HG03135 (cell line): ENCODE data around the gene GALNT10.
"Not testable (repeated sequence)": the region's sequence is repeated elsewhere in the genome, so short reads cannot be mapped to it uniquely, and the experiment has no call there.

ENCODE experiments used
- ATAC-seq: cut with Tn5 transposase; IDR thresholded peaks from one replicate; pipeline ENCODE4 v1.9.1; 2021; ENCODE audit warnings: mild to moderate bottlenecking, moderate library complexity; ENCODE audit not compliant: unreplicated experiment

Gene GALNT10

GRCh38 chr5:154346427-154346826, 155.9 kb downstream of the GALNT10 start:
- no peak for ATAC-seq

DNA sequence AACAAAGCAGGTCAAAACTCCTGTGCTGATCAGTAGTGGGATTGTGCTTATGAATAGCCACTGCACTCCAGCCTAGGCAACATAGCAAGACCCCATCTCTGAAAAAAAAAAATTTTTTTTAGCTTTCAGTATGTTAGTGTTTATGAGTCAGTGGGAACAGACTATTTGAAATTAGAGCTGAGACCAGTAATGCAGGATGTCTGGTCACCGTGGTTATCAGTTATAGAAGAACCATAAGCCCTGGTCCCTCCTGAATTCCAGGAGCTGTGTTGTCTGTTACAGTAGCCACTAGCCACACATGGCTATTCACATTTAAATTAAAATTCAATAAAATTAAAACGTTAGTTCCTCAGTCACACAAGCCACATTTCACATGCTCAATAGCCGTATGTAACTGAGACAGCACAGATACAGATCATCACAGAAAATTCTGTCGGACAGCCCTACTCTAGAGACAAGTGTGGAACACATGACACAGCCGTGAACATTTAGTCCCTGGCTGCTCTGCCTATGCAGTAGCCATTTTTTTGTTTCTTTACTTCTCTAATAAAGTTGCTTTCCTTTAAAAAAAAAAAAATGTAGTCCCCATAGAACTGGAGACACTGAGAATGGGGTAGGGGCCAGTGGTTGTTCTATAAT, 159.2 kb downstream of the GALNT10 start:
- no peak for ATAC-seq

- ATAC-seq = no peak
Observed at GRCh38 chr5:154351141-154351540, 160.6 kb downstream of the GALNT10 start.

DNA sequence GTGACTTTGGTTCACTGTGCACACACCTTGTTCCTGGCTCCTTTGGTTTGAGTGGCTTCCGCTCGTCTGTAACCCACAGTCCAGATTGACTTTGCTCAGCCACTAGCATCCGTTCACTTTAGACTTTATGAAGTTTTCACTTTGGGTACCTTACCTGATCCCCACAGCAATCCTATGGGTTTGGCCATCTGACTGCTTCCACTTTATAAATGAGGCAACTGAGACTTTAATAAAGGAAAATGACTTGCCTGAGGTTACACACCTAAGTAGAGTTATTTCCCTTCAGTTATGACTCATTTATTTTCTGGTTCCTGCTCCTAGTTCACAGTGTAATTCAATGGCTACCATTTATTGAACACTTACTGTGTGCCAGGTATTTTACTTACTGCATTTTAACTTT, 161.0 kb downstream of the GALNT10 start:
- ATAC-seq = peak; percentile 64

DNA sequence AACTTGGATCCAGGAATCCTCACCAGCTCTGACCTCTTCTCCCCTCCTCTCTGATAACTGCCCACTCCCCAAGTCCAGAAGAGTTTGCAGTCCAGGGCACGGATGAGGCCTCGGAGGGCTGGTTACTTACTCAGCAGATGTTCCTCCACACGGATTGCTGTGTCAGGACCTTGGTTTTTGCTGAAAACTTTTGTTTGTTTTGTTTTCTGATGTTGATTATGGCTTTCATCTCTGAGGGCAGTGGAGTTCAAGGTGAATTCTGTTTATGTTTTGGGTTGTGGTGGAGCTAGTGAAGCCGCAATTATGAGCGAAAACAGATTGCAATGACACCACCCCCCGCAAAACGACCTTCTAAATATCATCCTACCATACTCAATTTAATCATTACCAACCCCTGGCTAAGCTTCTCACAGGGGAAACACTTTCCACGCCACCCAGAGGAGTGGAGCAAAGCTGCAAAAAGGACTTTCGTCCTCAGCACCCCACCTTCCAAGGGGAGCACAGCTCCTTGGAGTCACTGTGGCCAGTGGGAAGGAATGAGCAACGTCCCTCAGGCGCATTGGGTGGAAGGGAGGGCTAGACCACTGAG, 162.5 kb downstream of the GALNT10 start:
- no peak for ATAC-seq

GRCh38 chr5:154355129-154355611, 164.6 kb downstream of the GALNT10 start:
- ATAC-seq = no peak

DNA sequence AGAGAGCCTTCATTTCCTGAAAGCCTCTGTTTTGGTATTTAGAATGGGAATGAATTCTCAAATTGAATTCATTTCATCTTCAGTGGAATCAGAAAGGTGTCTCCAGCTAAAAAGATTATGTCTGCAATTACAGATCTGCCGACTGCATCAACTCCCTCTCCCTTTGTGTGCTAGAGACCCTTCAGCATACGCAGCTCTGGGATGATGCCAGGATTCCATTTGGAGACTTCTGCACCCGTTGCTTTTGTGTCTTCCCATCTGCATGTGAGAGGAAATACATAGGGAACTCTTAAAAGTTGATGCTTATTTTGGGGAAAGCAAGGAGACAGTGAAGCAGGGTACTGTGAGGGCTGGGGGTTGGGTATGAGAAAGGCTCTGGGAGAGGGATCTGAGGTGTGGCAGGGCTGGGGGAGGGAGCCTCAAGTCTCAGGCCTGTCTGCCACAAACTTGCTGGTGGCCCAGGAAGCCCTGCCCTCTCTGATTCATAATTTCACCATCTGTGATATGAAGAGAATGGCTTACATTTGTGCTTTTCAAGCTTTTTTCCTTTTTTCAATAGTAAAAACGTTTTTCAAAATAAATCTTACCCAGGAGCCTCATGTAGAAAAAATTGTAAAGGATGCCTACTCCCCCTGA, 165.6 kb downstream of the GALNT10 start:
- no peak for ATAC-seq

- ATAC-seq = no peak
Observed at GRCh38 chr5:154356958-154357357, 166.4 kb downstream of the GALNT10 start.

GRCh38 chr5:154358516-154359220, 168.1 kb downstream of the GALNT10 start:
- no peak for ATAC-seq

DNA sequence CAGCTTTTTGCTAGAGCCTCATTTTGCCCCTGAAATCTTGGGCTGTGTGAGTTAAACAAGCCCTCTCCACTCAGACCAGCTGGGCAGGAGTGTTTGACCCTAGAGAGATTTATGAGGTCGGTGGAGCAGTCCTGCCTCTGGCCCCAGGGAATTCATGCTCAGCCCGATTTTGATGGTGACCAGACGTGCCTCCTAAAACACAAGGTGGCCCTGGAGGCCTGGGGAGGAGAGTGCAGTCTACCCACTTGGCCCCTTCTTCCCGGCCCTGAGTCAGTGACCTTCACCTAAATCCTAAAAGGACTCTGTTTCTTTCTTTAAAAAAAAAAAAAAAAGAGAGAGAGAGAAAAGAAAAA, 168.7 kb downstream of the GALNT10 start:
- no peak for ATAC-seq

DNA sequence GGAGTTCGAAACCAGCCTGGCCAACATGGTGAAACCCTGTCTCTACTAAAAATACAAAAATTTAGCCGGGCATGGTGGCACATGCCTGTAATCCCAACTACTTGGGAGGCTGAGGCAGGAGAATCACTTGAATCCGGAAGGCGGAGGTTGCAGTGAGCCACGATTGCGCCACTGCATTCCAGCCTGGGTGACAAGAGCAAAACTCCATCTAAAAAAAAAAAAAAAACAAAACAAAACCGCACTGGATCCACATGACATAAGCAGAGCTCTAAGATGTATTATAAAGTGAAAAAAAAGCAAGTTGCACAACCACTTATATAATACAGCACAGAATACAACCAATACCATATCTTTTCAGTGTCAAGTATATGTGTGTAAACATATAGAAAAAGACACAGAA, 169.7 kb downstream of the GALNT10 start:
- not testable (repeated sequence) for ATAC-seq

- no peak for ATAC-seq
Observed at GRCh38 chr5:154363411-154363810, 172.9 kb downstream of the GALNT10 start.

- ATAC-seq = no peak
Observed at GRCh38 chr5:154364771-154365170, 174.2 kb downstream of the GALNT10 start.

DNA sequence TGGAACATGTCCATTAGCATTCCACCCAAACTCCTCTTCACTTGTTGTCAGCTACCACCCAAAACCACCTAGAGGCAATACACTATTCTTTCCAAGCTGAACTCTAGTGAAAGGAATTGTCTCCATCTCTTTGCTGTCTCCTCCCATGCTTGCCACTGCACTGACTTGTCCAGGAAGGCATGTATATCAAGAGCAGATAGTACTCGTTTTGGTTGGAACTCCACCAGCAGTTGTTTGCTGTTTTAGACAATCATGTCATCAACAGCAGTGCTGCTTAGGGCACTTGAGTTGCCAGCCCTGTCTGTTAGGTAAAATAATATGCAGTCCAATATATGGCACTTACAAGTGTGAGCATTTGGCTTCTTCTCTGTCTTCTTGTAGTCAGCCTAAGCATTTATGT, 175.3 kb downstream of the GALNT10 start:
- no peak for ATAC-seq

DNA sequence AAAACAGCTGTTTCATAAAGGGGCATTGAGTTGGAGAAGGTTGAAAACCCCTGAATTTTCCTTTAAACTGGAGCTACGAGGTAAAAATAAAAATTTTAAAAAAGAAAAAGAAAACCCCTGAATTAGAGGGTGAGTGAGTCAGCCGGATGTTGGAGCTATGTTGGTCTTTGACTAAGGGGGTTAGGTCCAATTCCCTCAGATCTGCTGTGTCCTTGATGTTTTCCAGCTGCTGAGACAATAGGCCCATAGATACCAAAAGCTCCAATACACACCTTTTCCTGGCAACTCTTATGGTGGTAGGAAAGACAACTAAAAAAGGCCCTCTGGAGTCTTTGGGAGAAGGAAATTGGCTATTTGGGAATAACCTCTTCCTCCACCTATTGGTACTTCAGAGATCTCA, 175.8 kb downstream of the GALNT10 start:
- ATAC-seq = no peak

GRCh38 chr5:154367101-154367500, 176.6 kb downstream of the GALNT10 start:
- no peak for ATAC-seq

- no peak for ATAC-seq
Observed at GRCh38 chr5:154368041-154368800, 177.7 kb downstream of the GALNT10 start.

- ATAC-seq = no peak
Observed at GRCh38 chr5:154369682-154370081, 179.1 kb downstream of the GALNT10 start.

DNA sequence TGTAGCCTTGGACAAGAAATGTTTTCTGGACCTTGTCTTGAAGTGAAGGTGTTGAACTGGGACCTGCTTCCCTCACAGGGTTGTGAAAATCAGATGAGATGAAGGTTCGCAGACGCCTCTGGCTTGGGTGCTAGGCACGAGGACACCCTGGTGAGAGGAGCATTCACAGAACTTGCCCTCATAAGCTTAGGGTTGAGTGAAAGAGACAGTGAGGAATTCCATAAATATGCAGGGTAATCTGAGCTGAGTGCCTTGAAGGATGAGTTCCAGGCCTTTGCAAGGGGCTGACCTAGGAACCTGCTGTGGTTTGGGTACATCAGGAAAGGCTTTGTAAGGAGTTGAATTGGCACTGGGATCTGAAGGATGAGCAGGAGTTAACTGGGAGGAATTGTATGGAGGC, 179.6 kb downstream of the GALNT10 start:
- ATAC-seq = no peak

DNA sequence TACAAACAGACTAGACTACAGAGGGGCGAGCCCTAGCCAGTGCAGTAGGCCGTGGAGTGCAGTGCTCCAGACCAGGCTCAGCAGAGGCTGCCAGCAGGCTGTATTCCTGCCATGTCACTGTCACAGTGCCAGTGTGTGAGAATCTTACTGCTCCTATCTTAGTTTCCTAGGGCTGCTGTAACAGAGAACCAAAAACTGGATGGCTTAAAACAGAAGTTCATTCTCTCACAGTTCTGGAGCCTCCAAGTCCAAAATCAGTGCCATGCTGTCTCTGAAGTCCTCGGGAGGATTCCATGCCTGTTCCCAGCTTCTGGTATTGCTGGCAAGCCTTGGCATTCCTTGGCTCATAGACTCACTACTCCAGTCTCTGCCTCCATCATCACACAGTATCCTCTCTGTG, 180.3 kb downstream of the GALNT10 start:
- ATAC-seq = no peak

- ATAC-seq = no peak
Observed at GRCh38 chr5:154371687-154372086, 181.2 kb downstream of the GALNT10 start.
